ENCODE results near the gene SUN2. TPM values are rescaled to one million over a fixed set of nuclear protein-coding genes. Genes with fewer than 3 reads are reported as not detected.

SUN2 gene
- polyA plus RNA-seq, 1 experiment, result 98.4 TPM

DNA sequence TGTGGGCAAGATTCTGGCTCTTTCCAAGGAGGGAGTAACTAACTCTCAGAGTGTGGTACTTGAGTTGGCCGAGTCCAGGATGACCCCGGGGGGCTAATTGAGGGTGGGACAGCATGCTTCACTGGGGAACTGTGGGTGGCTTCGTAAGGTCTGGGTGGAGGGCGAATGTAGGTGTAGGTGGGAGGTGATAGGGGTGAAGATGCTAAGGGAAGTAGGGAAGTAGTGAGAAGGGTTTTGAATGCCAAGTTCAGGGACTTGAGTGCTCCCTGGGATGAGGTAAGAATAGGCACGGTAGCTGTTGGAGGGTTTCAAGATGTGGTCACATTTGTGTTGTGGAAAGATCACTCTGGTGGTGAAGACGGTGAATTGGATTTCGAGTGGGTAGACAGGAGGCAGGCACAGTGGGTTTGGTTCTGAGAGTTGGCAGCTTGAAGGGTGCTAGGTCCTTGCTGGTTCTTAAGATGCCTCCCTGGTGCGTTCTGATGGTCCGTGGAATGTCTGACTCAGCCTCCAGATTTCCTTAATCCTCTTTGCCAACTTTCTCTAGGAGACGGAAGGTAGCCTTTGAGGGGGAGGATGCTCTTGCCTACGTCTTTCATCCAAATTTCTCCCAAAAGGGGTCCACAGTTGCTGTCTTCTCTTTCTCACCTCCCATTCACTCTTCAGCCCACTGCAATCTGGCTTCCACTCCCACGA, 40.6 kb upstream of the SUN2 start:
- no peak for DNase-seq (ENCODE audit: low read depth)
- Histone ChIP-seq H3K36me3 (ENCODE audit: control insufficient read depth, insufficient read depth, low read length) (no peaks in the 10 kb centered on the region), H3K27me3 (ENCODE audit: control insufficient read depth, insufficient read depth, low read length) (peaks cover 4% of the 10 kb centered on the region), H3K4me3 (ENCODE audit: low read depth, low read length) (no peak overlapping the region)
- CTCF ChIA-PET, result no interaction called here
- TF ChIP-seq CTCF (IDR thresholded peaks at IDR 0.05; ENCODE audit: insufficient read depth, low read depth, low read length), result no peak
- POLR2A ChIA-PET, result no interaction called here

- peaks cover 4% of the 10 kb centered on the region for H3K27me3 ChIP-seq (ENCODE audit: control insufficient read depth, insufficient read depth, low read length)
- no peaks in the 10 kb centered on the region for H3K36me3 ChIP-seq (ENCODE audit: control insufficient read depth, insufficient read depth, low read length)
- no peak overlapping the region for H3K4me3 ChIP-seq (ENCODE audit: low read depth, low read length)
- no peak for TF ChIP-seq CTCF (IDR thresholded peaks at IDR 0.05; ENCODE audit: insufficient read depth, low read depth, low read length)
- DNase-seq (ENCODE audit: low read depth), result no peak
- CTCF ChIA-PET, result interaction anchor here (1.4 kb wide), 1 partner anchor 27 kb away, joined by 5 read pairs; no protein-coding TSS in a partner anchor
- POLR2A ChIA-PET, result no interaction called here
These were observed 39.8 kb upstream of the SUN2 start for GRCh38 chr22:38795569-38795968.

DNA sequence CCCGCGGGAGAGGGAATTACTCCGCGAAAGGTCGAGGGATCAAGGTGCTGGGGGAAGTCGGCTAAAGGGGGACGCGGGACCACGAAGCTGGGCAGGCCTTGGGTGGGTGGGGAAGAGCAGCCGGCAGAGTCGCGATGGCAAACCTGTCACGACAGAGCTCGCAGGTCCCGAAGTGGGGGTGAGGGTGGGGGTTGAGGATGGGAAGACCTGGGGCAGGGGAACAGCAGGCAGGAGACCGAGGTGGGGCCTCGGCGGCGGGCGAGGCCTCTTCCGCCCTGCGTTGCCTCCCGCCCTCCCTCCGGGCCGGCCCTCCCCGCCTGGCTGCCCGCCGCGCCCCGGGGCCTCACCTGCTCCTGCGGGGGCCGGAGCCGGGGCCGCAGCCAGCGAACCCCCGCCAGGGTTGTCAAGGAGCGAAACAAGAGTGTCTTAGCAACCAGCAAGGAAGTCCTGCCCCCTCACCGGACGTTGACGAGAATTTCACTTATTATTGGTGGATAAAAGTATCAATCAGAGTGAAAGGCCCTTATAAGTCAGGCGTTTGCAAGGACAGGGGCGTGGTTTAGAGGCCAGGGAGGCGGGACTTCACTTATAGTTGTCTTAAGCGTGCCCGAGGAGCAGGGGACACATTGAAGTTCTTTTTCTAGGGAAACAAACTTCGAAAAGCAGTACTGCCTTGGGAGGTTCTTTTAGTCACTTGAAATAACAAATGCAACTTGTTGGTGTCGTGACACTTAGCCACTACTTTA, 38.1 kb upstream of the SUN2 start, which contains the start of gene DNAL4:
Gene DNAL4, minus strand, starts transcription at position 423 of the 746 bp plus-strand sequence. CDS start 11,412 bp downstream, outside the sequence.
- Histone ChIP-seq H3K4me3 (ENCODE audit: low read depth, low read length) (peak within 1 kb of the TSS; percentile 62), H3K36me3 (ENCODE audit: control insufficient read depth, insufficient read depth, low read length) (no peaks in the 10 kb centered on the region), H3K27me3 (ENCODE audit: control insufficient read depth, insufficient read depth, low read length) (peaks cover 4% of the 10 kb centered on the region)
- ChIA-PET POLR2A (interaction anchor here (0.5 kb wide), 1 partner anchor 27 kb away, joined by 8 read pairs; no protein-coding TSS in a partner anchor), CTCF (interaction anchor here (1.4 to 2.3 kb wide), 2 partner anchors 25 kb away, joined by 5 to 8 read pairs; no protein-coding TSS in a partner anchor)
- no peak for TF ChIP-seq CTCF (IDR thresholded peaks at IDR 0.05; ENCODE audit: insufficient read depth, low read depth, low read length)
- DNase-seq (ENCODE audit: low read depth), result peak; percentile 98

- DNase-seq (ENCODE audit: low read depth), result no peak
- Histone ChIP-seq H3K27me3 (ENCODE audit: control insufficient read depth, insufficient read depth, low read length) (peaks cover 4% of the 10 kb centered on the region), H3K4me3 (ENCODE audit: low read depth, low read length) (peak overlapping the region; percentile 62), H3K36me3 (ENCODE audit: control insufficient read depth, insufficient read depth, low read length) (no peaks in the 10 kb centered on the region)
- TF ChIP-seq CTCF (IDR thresholded peaks at IDR 0.05; ENCODE audit: insufficient read depth, low read depth, low read length), result no peak
- ChIA-PET CTCF (interaction anchor here (2.3 kb wide), 1 partner anchor 24 kb away, joined by 8 read pairs; no protein-coding TSS in a partner anchor), POLR2A (no interaction called here)
These were observed 37.5 kb upstream of the SUN2 start for GRCh38 chr22:38793317-38793716.

- no peak for DNase-seq (ENCODE audit: low read depth)
- H3K4me3 ChIP-seq (ENCODE audit: low read depth, low read length), result no peak overlapping the region; the same call in 1 of the 2 replicates
- CTCF ChIA-PET, result interaction anchor here (2.3 kb wide), 1 partner anchor 23 kb away, joined by 8 read pairs; no protein-coding TSS in a partner anchor
- POLR2A ChIA-PET, result no interaction called here
- H3K36me3 ChIP-seq (ENCODE audit: control insufficient read depth, insufficient read depth, low read length), result no peaks in the 10 kb centered on the region
- peaks cover 4% of the 10 kb centered on the region for H3K27me3 ChIP-seq (ENCODE audit: control insufficient read depth, insufficient read depth, low read length)
- no peak for TF ChIP-seq CTCF (IDR thresholded peaks at IDR 0.05; ENCODE audit: insufficient read depth, low read depth, low read length)
These were observed 37.0 kb upstream of the SUN2 start for GRCh38 chr22:38792833-38793232.

Measured in BJ (cell line).